GM23248 (cell line): ENCODE measurements around the gene EGFLAM.

Source experiments
- EZH2 ChIP-seq: fragments of 200-600 bp; sonication (generic); IDR thresholded peaks from 2 replicates; pipeline ENCODE4 v1.6.1; 2018; ENCODE audit warnings: antibody characterized with exemption, mild to moderate bottlenecking; ENCODE audit not compliant: insufficient read depth, poor library complexity, severe bottlenecking
- EZH2phosphoT487 ChIP-seq: fragments of 200-600 bp; sonication (generic); IDR thresholded peaks from 2 replicates; pipeline ENCODE4 v1.6.1; 2018; ENCODE audit warnings: antibody characterized with exemption, moderate library complexity, mild to moderate bottlenecking, low read depth; ENCODE audit not compliant: insufficient read depth

- TF ChIP-seq EZH2 (no peak), EZH2phosphoT487 (no peak)
These were observed 209.1 kb downstream of the EGFLAM start for GRCh38 chr5:38467353-38468040.
